ENCODE data around the gene ABHD15.

DNA sequence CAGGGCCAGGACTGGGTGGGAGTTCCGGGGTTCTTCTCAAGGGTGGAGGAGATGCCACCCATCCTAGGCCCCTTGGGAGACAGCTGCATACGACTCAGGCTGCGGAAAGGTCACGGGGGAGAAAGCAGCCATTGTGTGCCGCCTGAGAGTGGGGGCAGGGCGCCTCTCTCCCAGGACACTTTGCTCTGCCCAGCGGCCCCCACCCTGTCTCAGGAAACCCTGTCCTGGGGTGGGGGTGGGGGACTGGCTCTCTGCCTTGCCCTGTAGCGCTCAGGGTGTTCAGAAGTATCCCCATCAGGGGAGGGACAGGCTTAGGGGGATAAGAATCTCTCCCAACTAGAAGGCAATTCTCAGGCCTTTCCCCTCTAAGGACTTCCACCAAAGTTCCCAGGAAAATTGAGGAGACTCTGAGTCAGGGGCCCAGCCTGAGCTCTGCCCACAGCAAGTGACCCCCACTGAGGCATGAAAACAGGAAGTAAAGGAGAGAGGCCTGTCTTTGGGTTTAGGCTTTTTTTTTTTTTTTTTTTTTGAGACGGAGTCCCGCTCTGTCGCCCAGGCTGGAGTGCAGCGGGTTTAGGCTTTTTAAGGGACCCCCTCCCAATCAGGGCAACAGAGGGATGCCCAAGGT lies 17.7 kb upstream of the ABHD15 start:
- TF ChIP-seq, protein P1, sequence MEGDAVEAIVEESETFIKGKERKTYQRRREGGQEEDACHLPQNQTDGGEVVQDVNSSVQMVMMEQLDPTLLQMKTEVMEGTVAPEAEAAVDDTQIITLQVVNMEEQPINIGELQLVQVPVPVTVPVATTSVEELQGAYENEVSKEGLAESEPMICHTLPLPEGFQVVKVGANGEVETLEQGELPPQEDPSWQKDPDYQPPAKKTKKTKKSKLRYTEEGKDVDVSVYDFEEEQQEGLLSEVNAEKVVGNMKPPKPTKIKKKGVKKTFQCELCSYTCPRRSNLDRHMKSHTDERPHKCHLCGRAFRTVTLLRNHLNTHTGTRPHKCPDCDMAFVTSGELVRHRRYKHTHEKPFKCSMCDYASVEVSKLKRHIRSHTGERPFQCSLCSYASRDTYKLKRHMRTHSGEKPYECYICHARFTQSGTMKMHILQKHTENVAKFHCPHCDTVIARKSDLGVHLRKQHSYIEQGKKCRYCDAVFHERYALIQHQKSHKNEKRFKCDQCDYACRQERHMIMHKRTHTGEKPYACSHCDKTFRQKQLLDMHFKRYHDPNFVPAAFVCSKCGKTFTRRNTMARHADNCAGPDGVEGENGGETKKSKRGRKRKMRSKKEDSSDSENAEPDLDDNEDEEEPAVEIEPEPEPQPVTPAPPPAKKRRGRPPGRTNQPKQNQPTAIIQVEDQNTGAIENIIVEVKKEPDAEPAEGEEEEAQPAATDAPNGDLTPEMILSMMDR (IDR thresholded peaks at IDR 0.05; ENCODE audit: low read depth, low read length, poor library complexity, severe bottlenecking): no peak
- TF ChIP-seq EZH2phosphoT487 (IDR thresholded peaks at IDR 0.05; ENCODE audit: borderline replicate concordance, low read length): no peak

All from DOHH2 (cell line).